Esophagus squamous epithelium (tissue), 5 donors: ENCODE measurements around the gene NR3C2. TPM values are rescaled to one million over a fixed set of nuclear protein-coding genes. Genes with fewer than 3 reads are reported as not detected.

Source experiments
- DNase-seq: peaks from one replicate; lab custom pipeline; 2025; lab: John Stamatoyannopoulos, UW
- H3K27ac ChIP-seq, 4 donors: fragments of 200-600 bp; sonication (generic); one replicate each; pipeline ENCODE4 v1.5.1; 2016 to 2019; ENCODE audit warnings: mild to moderate bottlenecking in 1 of 4
- H3K27me3 ChIP-seq, 4 donors: fragments of 200-600 bp; sonication (generic); 1 replicate in 3 of 4; 2 replicates in 1 of 4; pipeline versions ENCODE4 v1.5.1 to v1.6.0; 2017 to 2021; ENCODE audit warnings: antibody characterized with exemption in 1 of 4
- H3K36me3 ChIP-seq, 3 donors: fragments of 200-600 bp; sonication (generic); one replicate each; pipeline ENCODE4 v1.5.1; 2016 to 2019
- H3K4me1 ChIP-seq, 3 donors: fragments of 200-600 bp; sonication (generic); one replicate each; pipeline ENCODE4 v1.5.1; 2017 to 2019
- H3K4me3 ChIP-seq, 4 donors: fragments of 200-600 bp; sonication (generic); 1 replicate in 3 of 4; 2 replicates in 1 of 4; pipeline ENCODE4 v1.5.1; 2016 to 2019; ENCODE audit warnings: mild to moderate bottlenecking in 2 of 4, moderate library complexity in 1 of 4
- H3K9me3 ChIP-seq, 3 donors: fragments of 200-600 bp; sonication (generic); one replicate each; pipeline ENCODE4 v1.5.1; 2016 to 2019
- CTCF ChIP-seq, 6 experiments: fragments of 450-650 bp in 4 of 6; fragments of 200-600 bp in 2 of 6; sonication (generic) in 2 of 6; IDR thresholded peaks; one replicate each; pipeline ENCODE4 v1.5.1; 2016 to 2019; ENCODE audit warnings: antibody characterized with exemption in 6 of 6, mild to moderate bottlenecking in 4 of 6, moderate library complexity in 4 of 6
- POLR2A ChIP-seq, 4 donors: fragments of 450-650 bp; IDR thresholded peaks; one replicate each; pipeline ENCODE4 v1.6.1; 2017; ENCODE audit warnings: antibody characterized with exemption in 4 of 4, mild to moderate bottlenecking in 4 of 4, moderate library complexity in 3 of 4
- WGBS, 2 donors: methylation state at CpG; one replicate each; pipeline ENCODE4 v1.1.5; 2018; 5-methylcytosine and 5-hydroxymethylcytosine counted together
- intact Hi-C: fragments of 100-400 bp; cut with DNase I; formaldehyde crosslinking; loops from one replicate; pipeline ENCODE4 v1.15.0; 2022
- total RNA-seq, 4 donors: library from RNA; depleted of rRNA; stranded (reverse); fragments of >200 nt; gene quantifications; one replicate each; pipeline ENCODE4 v1.1.0, GENCODE V29; 2016
- donor health status: DM: yes; HTN: yes; CAD: no.

Gene NR3C2
- total RNA-seq, 4 donors from 2014 or later, result 1.2 to 5.3 (median 2.3) TPM

- no peak overlapping the region for H3K4me3 ChIP-seq
- intact Hi-C loops, result no loop called here
- WGBS, 2 donors, result 64 to 69% methylated on average over 13 of the region's 13 CpGs
- no peak for DNase-seq
- TF ChIP-seq POLR2A (IDR thresholded peaks at IDR 0.05) (no peak), CTCF (IDR thresholded peaks at IDR 0.05) (no peak)
- no peaks in the 10 kb centered on the region for H3K27me3 ChIP-seq
- H3K36me3 ChIP-seq, result peaks cover 0 to 38% (median 0%) of the 10 kb centered on the region in 3 donors
- H3K9me3 ChIP-seq, result no peaks in the 10 kb centered on the region
- H3K4me1 ChIP-seq, result peaks cover 0 to 52% (median 0%) of the 10 kb centered on the region in 3 donors
- peak overlapping the region in 1 of 4 donors; percentile 41 for H3K27ac ChIP-seq
These were observed 381.7 kb downstream of the NR3C2 start for GRCh38 chr4:148060264-148061140.

DNA sequence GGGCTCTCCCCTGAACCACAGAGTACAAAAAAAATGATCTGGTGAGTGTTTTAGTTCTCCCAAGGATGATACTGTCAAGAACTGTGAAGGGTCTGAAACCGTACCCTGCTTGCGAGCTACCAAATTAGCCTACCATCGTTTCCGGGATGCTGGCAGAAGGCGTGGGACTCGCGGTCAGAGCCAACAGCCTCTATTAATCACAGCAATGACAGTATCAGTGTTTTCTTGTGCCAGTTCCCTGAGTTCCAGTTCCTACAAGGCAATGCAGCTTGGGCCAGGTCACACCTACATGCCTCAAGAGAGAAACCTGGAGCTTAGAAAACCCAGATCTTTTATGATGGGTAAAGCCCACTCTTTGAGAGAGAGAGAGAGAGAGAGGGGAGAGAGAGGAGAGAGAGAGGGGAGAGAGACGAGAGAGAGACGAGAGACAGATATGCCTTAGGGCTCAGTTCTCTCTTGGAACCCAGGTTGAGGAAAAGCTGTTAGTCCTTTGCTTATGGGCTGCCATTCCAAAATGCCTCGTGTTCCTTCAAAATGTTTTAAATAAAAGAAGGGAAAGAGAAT lies 382.5 kb downstream of the NR3C2 start:
- Histone ChIP-seq H3K4me3 (no peak overlapping the region), H3K9me3 (no peaks in the 10 kb centered on the region), H3K4me1 (peaks cover 0 to 52% (median 0%) of the 10 kb centered on the region in 3 donors), H3K27me3 (no peaks in the 10 kb centered on the region), H3K36me3 (peaks cover 0 to 34% (median 0%) of the 10 kb centered on the region in 3 donors), H3K27ac (no peak overlapping the region)
- intact Hi-C loops, result no loop called here
- 72% methylated on average over 10 of the region's 10 CpGs for WGBS, 2 donors
- DNase-seq, result no peak
- TF ChIP-seq POLR2A (IDR thresholded peaks at IDR 0.05) (no peak), CTCF (IDR thresholded peaks at IDR 0.05) (no peak)

- H3K36me3 ChIP-seq, result peaks cover 0 to 19% (median 0%) of the 10 kb centered on the region in 3 donors
- no peak for DNase-seq
- no peaks in the 10 kb centered on the region for H3K9me3 ChIP-seq
- no peak overlapping the region for H3K27ac ChIP-seq
- no peak overlapping the region for H3K4me3 ChIP-seq
- no peaks in the 10 kb centered on the region for H3K27me3 ChIP-seq
- 81 to 91% methylated on average over 14 of the region's 14 CpGs for WGBS, 2 donors
- peaks cover 0 to 66% (median 0%) of the 10 kb centered on the region in 3 donors for H3K4me1 ChIP-seq
- TF ChIP-seq CTCF (IDR thresholded peaks at IDR 0.05) (no peak), POLR2A (IDR thresholded peaks at IDR 0.05) (no peak)
- intact Hi-C loops, result no loop called here
These were observed 384.0 kb downstream of the NR3C2 start for GRCh38 chr4:148057984-148058859.

DNA sequence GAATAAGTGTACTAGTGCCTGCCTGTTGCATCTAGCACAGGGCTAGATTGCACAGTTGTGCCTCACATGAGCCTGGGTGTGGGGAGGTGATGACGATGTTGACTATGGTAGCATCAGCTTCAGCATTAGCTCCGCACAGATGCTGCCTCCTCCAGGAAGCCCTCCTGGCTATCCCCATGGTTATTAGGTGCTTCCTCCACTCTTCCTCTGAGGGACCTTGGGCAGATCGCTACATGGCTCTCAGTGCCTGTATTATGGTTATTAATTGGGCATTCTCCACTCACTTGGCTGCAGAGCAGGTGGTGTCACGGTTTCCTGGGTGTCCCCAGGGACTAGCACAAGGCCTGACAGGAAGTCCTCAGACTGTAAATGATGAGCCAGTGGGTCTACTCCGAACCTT lies 384.7 kb downstream of the NR3C2 start:
- DNase-seq, result no peak
- TF ChIP-seq POLR2A (IDR thresholded peaks at IDR 0.05) (no peak), CTCF (IDR thresholded peaks at IDR 0.05) (no peak)
- H3K9me3 ChIP-seq, result no peaks in the 10 kb centered on the region
- H3K36me3 ChIP-seq, result peaks cover 0 to 15% (median 0%) of the 10 kb centered on the region in 3 donors
- H3K27ac ChIP-seq, result no peak overlapping the region
- no peak overlapping the region for H3K4me3 ChIP-seq
- H3K27me3 ChIP-seq, result no peaks in the 10 kb centered on the region
- H3K4me1 ChIP-seq, result peaks cover 0 to 69% (median 0%) of the 10 kb centered on the region in 3 donors
- intact Hi-C loops, result no loop called here
- WGBS, 2 donors, result 84 to 94% methylated on average over 5 of the region's 5 CpGs
